ENCODE results near the gene SCNN1A.

GRCh38 chr12:6327229-6328041 lies 47.9 kb downstream of the SCNN1A start:
- no peak for TF ChIP-seq CTCF (IDR thresholded peaks at IDR 0.05)
- TF ChIP-seq POLR2A (IDR thresholded peaks at IDR 0.05): no peak
